H9 (cell line): ENCODE measurements around the gene TLK1. TPM values are rescaled to one million over a fixed set of nuclear protein-coding genes. Genes with fewer than 3 reads are reported as not detected.

Experiments used
- DNase-seq: peaks from one replicate; pipeline ENCODE4 v3.0.0-alpha.2; 2017
- H2AFZ ChIP-seq: one replicate; pipeline ENCODE4 v1.6.1; 2013; ENCODE audit warnings: mild to moderate bottlenecking, low read length, control low read depth, moderate library complexity
- H2AK5ac ChIP-seq: 2 replicates; pipeline ENCODE4 v1.6.1; 2013; ENCODE audit warnings: low read length, control low read depth, mixed read lengths; ENCODE audit not compliant: insufficient read length
- H2BK120ac ChIP-seq: one replicate; pipeline ENCODE4 v1.6.1; 2013; ENCODE audit warnings: low read depth, mild to moderate bottlenecking, low read length, control low read depth, inconsistent platforms; ENCODE audit not compliant: poor library complexity, severe bottlenecking
- H2BK12ac ChIP-seq: 2 replicates; pipeline ENCODE4 v1.6.1; 2013; ENCODE audit warnings: low read length, control low read depth, mixed read lengths, low read depth; ENCODE audit not compliant: insufficient read length
- H2BK15ac ChIP-seq: 2 replicates; pipeline ENCODE4 v1.6.1; 2013; ENCODE audit warnings: low read depth, low read length, control low read depth
- H2BK20ac ChIP-seq: one replicate; pipeline ENCODE4 v1.6.1; 2013; ENCODE audit warnings: low read depth, mild to moderate bottlenecking, low read length, control low read depth, inconsistent platforms; ENCODE audit not compliant: poor library complexity, severe bottlenecking
- H2BK5ac ChIP-seq: 2 replicates; pipeline ENCODE4 v1.6.1; 2013; ENCODE audit warnings: low read length, control low read depth, mixed read lengths; ENCODE audit not compliant: insufficient read length
- H3K14ac ChIP-seq: 2 replicates; pipeline ENCODE4 v1.6.1; 2013; ENCODE audit warnings: low read length, control low read depth; ENCODE audit not compliant: insufficient read depth
- H3K18ac ChIP-seq: 2 replicates; pipeline ENCODE4 v1.6.1; 2013; ENCODE audit warnings: low read depth, mild to moderate bottlenecking, mixed read lengths, low read length, control low read depth; ENCODE audit not compliant: insufficient read length
- H3K23ac ChIP-seq: 2 replicates; pipeline ENCODE4 v1.6.1; 2013; ENCODE audit warnings: low read length, control low read depth, mixed read lengths, low read depth; ENCODE audit not compliant: insufficient read length
- H3K23me2 ChIP-seq: 2 replicates; pipeline ENCODE4 v1.6.1; 2013; ENCODE audit warnings: low read depth, mild to moderate bottlenecking, mixed read lengths, low read length, control low read depth; ENCODE audit not compliant: insufficient read length, poor library complexity, severe bottlenecking
- H3K27ac ChIP-seq: 2 replicates; pipeline ENCODE4 v1.5.1; 2013; ENCODE audit warnings: low read length, control low read depth, mixed read lengths, low read depth; ENCODE audit not compliant: insufficient read length
- H3K27me3 ChIP-seq: 2 replicates; pipeline ENCODE4 v1.6.1; 2013; ENCODE audit warnings: low read length, control low read depth, inconsistent platforms; ENCODE audit not compliant: insufficient read depth
- H3K4ac ChIP-seq: 2 replicates; pipeline ENCODE4 v1.6.1; 2013; ENCODE audit warnings: low read depth, mild to moderate bottlenecking, control low read depth, inconsistent platforms, low read length, moderate library complexity
- H3K4me1 ChIP-seq: 2 replicates; pipeline ENCODE4 v1.6.1; 2013; ENCODE audit warnings: low read length, control low read depth, inconsistent platforms; ENCODE audit not compliant: insufficient read depth
- H3K4me2 ChIP-seq: 2 replicates; pipeline ENCODE4 v1.6.1; 2013; ENCODE audit warnings: low read length, control low read depth, mixed read lengths; ENCODE audit not compliant: insufficient read length, insufficient read depth
- H3K56ac ChIP-seq: 2 replicates; pipeline ENCODE4 v1.6.1; 2013; ENCODE audit warnings: low read depth, mild to moderate bottlenecking, mixed read lengths, low read length, control low read depth; ENCODE audit not compliant: insufficient read length
- H3K79me1 ChIP-seq: 2 replicates; pipeline ENCODE4 v1.6.1; 2013; ENCODE audit warnings: low read depth, mild to moderate bottlenecking, moderate library complexity, low read length, control low read depth, inconsistent platforms; ENCODE audit not compliant: insufficient read depth, poor library complexity, severe bottlenecking
- H3K79me2 ChIP-seq: 2 replicates; pipeline ENCODE4 v1.6.1; 2013; ENCODE audit warnings: low read length, control low read depth, inconsistent platforms; ENCODE audit not compliant: insufficient read depth
- H3K9ac ChIP-seq: 2 replicates; pipeline ENCODE4 v1.6.1; 2013; ENCODE audit warnings: low read length, control low read depth, mixed read lengths; ENCODE audit not compliant: insufficient read length; ENCODE audit errors: extremely low read depth
- H3K9me3 ChIP-seq: one replicate; pipeline ENCODE4 v1.6.1; 2013; ENCODE audit warnings: low read depth, low read length, inconsistent platforms; ENCODE audit not compliant: control insufficient read depth
- H3T11ph ChIP-seq: one replicate; pipeline ENCODE4 v1.6.1; 2013; ENCODE audit warnings: mild to moderate bottlenecking, low read length, control low read depth, inconsistent platforms
- H4K20me1 ChIP-seq: one replicate; pipeline ENCODE4 v1.6.1; 2013; ENCODE audit not compliant: control insufficient read depth, insufficient read length, insufficient read depth
- H4K5ac ChIP-seq: 2 replicates; pipeline ENCODE4 v1.6.1; 2013; ENCODE audit warnings: low read depth, mild to moderate bottlenecking, mixed read lengths, low read length, control low read depth; ENCODE audit not compliant: insufficient read length
- H4K8ac ChIP-seq: replicated peaks from 2 replicates; pipeline ENCODE4 v1.6.1; 2013; ENCODE audit warnings: low read length, control low read depth, mixed read lengths, low read depth; ENCODE audit not compliant: insufficient read length
- H4K91ac ChIP-seq: 2 replicates; pipeline ENCODE4 v1.6.1; 2013; ENCODE audit warnings: low read depth, mild to moderate bottlenecking, moderate library complexity, mixed read lengths, low read length, control low read depth; ENCODE audit not compliant: insufficient read length
- H3K27ac Mint-ChIP-seq, 3 experiments: 2 replicates in 2 of 3; 3 replicates in 1 of 3; pipeline ENCODE4 v1.8.0; 2020 to 2021; ENCODE audit warnings: mixed read lengths in 3 of 3, mild to moderate bottlenecking in 1 of 3, moderate library complexity in 1 of 3
- H3K27me3 Mint-ChIP-seq: 2 replicates; pipeline ENCODE4 v1.8.0; 2021; ENCODE audit warnings: low read depth, mild to moderate bottlenecking, moderate library complexity, mixed read lengths
- H3K36me3 Mint-ChIP-seq, 3 experiments: 2 replicates in 2 of 3; 3 replicates in 1 of 3; pipeline ENCODE4 v1.8.0; 2020 to 2021; ENCODE audit warnings: low read depth in 3 of 3, mixed read lengths in 3 of 3; ENCODE audit not compliant: insufficient read depth in 1 of 3
- H3K4me1 Mint-ChIP-seq, 2 experiments: 2 replicates each; pipeline ENCODE4 v1.8.0; 2020; ENCODE audit warnings: mixed read lengths in 2 of 2
- H3K4me3 Mint-ChIP-seq, 2 experiments: 2 replicates in 1 of 2; 3 replicates in 1 of 2; pipeline ENCODE4 v1.8.0; 2020 to 2021; ENCODE audit warnings: mild to moderate bottlenecking in 2 of 2, mixed read lengths in 2 of 2, moderate library complexity in 1 of 2
- H3K9me3 Mint-ChIP-seq, 2 experiments: 2 replicates in 1 of 2; 3 replicates in 1 of 2; pipeline ENCODE4 v1.8.0; 2020; ENCODE audit warnings: mild to moderate bottlenecking in 2 of 2, mixed read lengths in 2 of 2, moderate library complexity in 1 of 2
- CTCF ChIP-seq: fragments of 200-600 bp; sonication (generic); conservative IDR thresholded peaks from 3 replicates; pipeline ENCODE4 v1.8.0; 2021; ENCODE audit warnings: antibody characterized with exemption, mild to moderate bottlenecking
- WGBS: extraction: QIAGEN DNeasy Blood & Tissue Kit; methylation state at CpG from one replicate; pipeline ENCODE4 v1.1.7; 2013; ENCODE audit warnings: missing lambda C conversion rate, low lambda C conversion rate, mixed read lengths; ENCODE audit not compliant: insufficient read length; ENCODE audit errors: extremely low coverage; 5-methylcytosine and 5-hydroxymethylcytosine counted together
- total RNA-seq: library from RNA; stranded (reverse); gene quantifications from 2 replicates; pipeline ENCODE4 v1.2.1, GENCODE V29; 2021

Gene TLK1
- total RNA-seq, 1 experiment from 2014 or later: 112 TPM

GRCh38 chr2:171124541-171124940 is 36.2 kb downstream of the TLK1 start:
- peaks cover 7% of the 10 kb centered on the region for H3K79me1 ChIP-seq
- no peak overlapping the region for H4K91ac ChIP-seq
- no peaks in the 10 kb centered on the region for H3K27me3 ChIP-seq
- H2BK20ac ChIP-seq: no peak overlapping the region
- H2BK5ac ChIP-seq: no peak overlapping the region
- Mint-ChIP-seq H3K27me3 (no peaks in the 10 kb centered on the region), H3K36me3 (no peaks in the 10 kb centered on the region), H3K4me1 (peaks cover 4 to 14% of the 10 kb centered on the region in 2 experiments), H3K9me3 (no peaks in the 10 kb centered on the region), H3K4me3 (no peak overlapping the region), H3K27ac (peak overlapping the region in 1 of 3 experiments; percentile 71; a peak in 2 of 7 replicates)
- no peak overlapping the region for H3K4me2 ChIP-seq
- no peaks in the 10 kb centered on the region for H3K9me3 ChIP-seq
- whole genome bisulfite sequencing: no CpG with 5 or more reads among the region's 4 CpGs
- H3K9ac ChIP-seq: no peak overlapping the region
- no peak overlapping the region for H2AK5ac ChIP-seq
- H2BK15ac ChIP-seq: no peak overlapping the region
- no peak for DNase-seq
- no peak overlapping the region for H2BK12ac ChIP-seq
- peaks cover 34% of the 10 kb centered on the region; the same call in 1 of the 2 replicates for H3K79me2 ChIP-seq
- no peak overlapping the region for H3K23ac ChIP-seq
- H2BK120ac ChIP-seq: no peak overlapping the region
- no peak overlapping the region for H3K4ac ChIP-seq
- H4K8ac ChIP-seq: no peak overlapping the region
- H3K56ac ChIP-seq: no peak overlapping the region
- TF ChIP-seq CTCF: no peak
- no peak overlapping the region for H3T11ph ChIP-seq
- no peak overlapping the region for H2AFZ ChIP-seq
- H4K20me1 ChIP-seq: no peaks in the 10 kb centered on the region
- no peak overlapping the region for H3K14ac ChIP-seq
- no peaks in the 10 kb centered on the region for H3K4me1 ChIP-seq
- no peak overlapping the region for H3K18ac ChIP-seq
- H3K23me2 ChIP-seq: no peaks in the 10 kb centered on the region
- H3K27ac ChIP-seq: no peak overlapping the region
- no peak overlapping the region for H4K5ac ChIP-seq
